ENCODE measurements around the gene ANKRD28. TPM values are rescaled to one million over a fixed set of nuclear protein-coding genes. Genes with fewer than 3 reads are reported as not detected.
"Not testable (repeated sequence)": the region's sequence is repeated elsewhere in the genome, so short reads cannot be mapped to it uniquely, and the experiment has no call there.

Gene ANKRD28
- total and polyA plus RNA-seq, 7 experiments from 2014 or later = 8.7 to 70.4 (median 28.5) TPM

- DNase-seq; H3K4me3 ChIP-seq (ENCODE audit: low read length); ATAC-seq; H3K27me3 ChIP-seq (ENCODE audit: control insufficient read depth in 2 of 2, insufficient read depth in 2 of 2, low read length in 2 of 2); POLR2A ChIA-PET; H3K4me1 ChIP-seq (ENCODE audit: control insufficient read depth in 2 of 2, insufficient read depth in 2 of 2, low read length in 2 of 2); H3K27ac ChIP-seq (ENCODE audit: low read depth, low read length); CTCF ChIA-PET; H3K36me3 ChIP-seq (ENCODE audit: control insufficient read depth in 2 of 3, insufficient read depth in 3 of 3, low read length in 3 of 3); H3K27me3 Mint-ChIP-seq; H3K9me3 ChIP-seq (ENCODE audit: control insufficient read depth in 2 of 3, low read length in 3 of 3): not testable (repeated sequence)
- intact Hi-C loops (cut with micrococcal nuclease) = loop anchor here in 1 of 2 donors (1.0 to 5.0 kb wide), 3 partner anchors 52 to 99 kb away; no protein-coding TSS in a partner anchor
- Mint-ChIP-seq H3K36me3 (peaks cover 13 to 66% (median 59%) of the 10 kb centered on the region in 5 donors), H3K9me3 (peaks cover 3 to 35% (median 16%) of the 10 kb centered on the region in 11 donors), H3K27ac (peak overlapping the region in 2 of 9 donors; percentile 38 to 83), H3K4me1 (peaks cover 9 to 53% (median 41%) of the 10 kb centered on the region in 7 donors), H3K4me3 (peak overlapping the region in 2 of 10 donors; percentile 24 to 52)
These were observed 51.9 kb downstream of the ANKRD28 start for GRCh38 chr3:15745896-15746295.

- Mint-ChIP-seq H3K4me1 (peaks cover 9 to 54% (median 41%) of the 10 kb centered on the region in 7 donors), H3K4me3 (no peak overlapping the region), H3K36me3 (peaks cover 7 to 71% (median 65%) of the 10 kb centered on the region in 5 donors), H3K27me3 (no peaks in the 10 kb centered on the region), H3K9me3 (peaks cover 3 to 51% (median 28%) of the 10 kb centered on the region in 11 donors), H3K27ac (peak overlapping the region in 1 of 9 donors; percentile 80)
- Histone ChIP-seq H3K9me3 (ENCODE audit: control insufficient read depth in 2 of 3, low read length in 3 of 3) (no peaks in the 10 kb centered on the region), H3K36me3 (ENCODE audit: control insufficient read depth in 2 of 3, insufficient read depth in 3 of 3, low read length in 3 of 3) (no peaks in the 10 kb centered on the region), H3K27ac (ENCODE audit: low read depth, low read length) (no peak overlapping the region), H3K27me3 (ENCODE audit: control insufficient read depth in 2 of 2, insufficient read depth in 2 of 2, low read length in 2 of 2) (no peaks in the 10 kb centered on the region), H3K4me3 (ENCODE audit: low read length) (no peak overlapping the region), H3K4me1 (ENCODE audit: control insufficient read depth in 2 of 2, insufficient read depth in 2 of 2, low read length in 2 of 2) (peaks cover 0 to 9% of the 10 kb centered on the region in 2 donors)
- ATAC-seq (no peak), DNase-seq (no peak)
- ChIA-PET CTCF (no interaction called here), POLR2A (no interaction called here)
- intact Hi-C loops (cut with micrococcal nuclease) = no loop called here
These were observed 53.6 kb downstream of the ANKRD28 start for GRCh38 chr3:15744176-15744575.

DNA sequence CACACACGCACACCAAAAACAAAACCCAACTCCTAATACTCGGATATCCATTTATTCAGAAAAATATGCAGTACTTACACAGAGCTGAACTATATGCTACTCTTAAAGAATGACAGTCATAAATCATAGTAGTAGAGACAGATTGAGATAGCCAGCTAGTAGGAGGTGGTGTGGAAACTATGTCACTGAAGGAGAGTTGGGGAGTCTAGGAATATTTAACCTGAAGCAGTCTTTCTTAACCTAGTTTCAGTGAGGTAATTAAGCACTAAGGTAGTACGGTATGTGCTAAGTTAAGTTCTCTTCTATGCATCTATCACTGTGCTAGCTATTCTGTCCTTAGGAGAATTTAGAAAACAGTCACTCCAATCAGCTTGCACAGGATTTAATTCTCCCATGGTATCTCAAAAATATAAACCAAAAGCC lies 54.2 kb downstream of the ANKRD28 start:
- Histone ChIP-seq H3K4me3 (ENCODE audit: low read length) (no peak overlapping the region), H3K4me1 (ENCODE audit: control insufficient read depth in 2 of 2, insufficient read depth in 2 of 2, low read length in 2 of 2) (peaks cover 0 to 9% of the 10 kb centered on the region in 2 donors), H3K27ac (ENCODE audit: low read depth, low read length) (no peak overlapping the region), H3K36me3 (ENCODE audit: control insufficient read depth in 2 of 3, insufficient read depth in 3 of 3, low read length in 3 of 3) (no peaks in the 10 kb centered on the region), H3K27me3 (ENCODE audit: control insufficient read depth in 2 of 2, insufficient read depth in 2 of 2, low read length in 2 of 2) (no peaks in the 10 kb centered on the region), H3K9me3 (ENCODE audit: control insufficient read depth in 2 of 3, low read length in 3 of 3) (peaks cover 0 to 3% (median 0%) of the 10 kb centered on the region in 3 experiments)
- ATAC-seq (no peak), DNase-seq (no peak)
- H3K9me3 Mint-ChIP-seq = peaks cover 7 to 56% (median 28%) of the 10 kb centered on the region in 11 donors
- H3K4me3 Mint-ChIP-seq = no peak overlapping the region
- intact Hi-C loops (cut with micrococcal nuclease) = no loop called here
- H3K4me1 Mint-ChIP-seq = peaks cover 9 to 54% (median 39%) of the 10 kb centered on the region in 7 donors
- peak overlapping the region in 4 of 9 donors; percentile 3 to 88 (median 19) for H3K27ac Mint-ChIP-seq
- H3K36me3 Mint-ChIP-seq = peaks cover 7 to 74% (median 68%) of the 10 kb centered on the region in 5 donors
- H3K27me3 Mint-ChIP-seq = no peaks in the 10 kb centered on the region
- CTCF ChIA-PET = no interaction called here
- POLR2A ChIA-PET = no interaction called here

DNA sequence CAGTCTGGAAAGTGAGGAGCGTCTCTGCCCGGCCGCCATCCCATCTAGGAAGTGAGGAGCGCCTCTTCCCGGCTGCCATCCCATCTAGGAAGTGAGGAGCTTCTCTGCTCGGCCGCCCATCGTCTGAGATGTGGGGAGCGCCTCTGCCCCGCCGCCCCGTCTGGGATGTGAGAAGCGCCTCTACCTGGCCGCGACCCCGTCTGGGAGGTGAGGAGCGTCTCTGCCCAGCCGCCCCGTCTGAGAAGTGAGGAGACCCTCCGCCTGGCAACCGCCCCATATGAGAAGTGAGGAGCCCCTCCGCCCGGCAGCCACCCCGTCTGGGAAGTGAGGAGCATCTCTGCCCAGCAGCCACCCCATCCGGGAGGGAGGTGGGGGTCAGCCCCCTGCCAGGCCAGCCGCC lies 55.5 kb downstream of the ANKRD28 start:
- H3K9me3 ChIP-seq (ENCODE audit: control insufficient read depth in 2 of 3, low read length in 3 of 3); POLR2A ChIA-PET; intact Hi-C loops (cut with micrococcal nuclease); H3K36me3 ChIP-seq (ENCODE audit: control insufficient read depth in 2 of 3, insufficient read depth in 3 of 3, low read length in 3 of 3); H3K27ac Mint-ChIP-seq; H3K27ac ChIP-seq (ENCODE audit: low read depth, low read length); ATAC-seq; CTCF ChIA-PET; DNase-seq; H3K27me3 Mint-ChIP-seq; H3K4me3 ChIP-seq (ENCODE audit: low read length); H3K27me3 ChIP-seq (ENCODE audit: control insufficient read depth in 2 of 2, insufficient read depth in 2 of 2, low read length in 2 of 2); H3K4me3 Mint-ChIP-seq; H3K4me1 ChIP-seq (ENCODE audit: control insufficient read depth in 2 of 2, insufficient read depth in 2 of 2, low read length in 2 of 2): not testable (repeated sequence)
- H3K9me3 Mint-ChIP-seq = peaks cover 8 to 70% (median 29%) of the 10 kb centered on the region in 11 donors
- H3K4me1 Mint-ChIP-seq = peaks cover 7 to 41% (median 25%) of the 10 kb centered on the region in 7 donors
- peaks cover 15 to 74% (median 69%) of the 10 kb centered on the region in 5 donors for H3K36me3 Mint-ChIP-seq

DNA sequence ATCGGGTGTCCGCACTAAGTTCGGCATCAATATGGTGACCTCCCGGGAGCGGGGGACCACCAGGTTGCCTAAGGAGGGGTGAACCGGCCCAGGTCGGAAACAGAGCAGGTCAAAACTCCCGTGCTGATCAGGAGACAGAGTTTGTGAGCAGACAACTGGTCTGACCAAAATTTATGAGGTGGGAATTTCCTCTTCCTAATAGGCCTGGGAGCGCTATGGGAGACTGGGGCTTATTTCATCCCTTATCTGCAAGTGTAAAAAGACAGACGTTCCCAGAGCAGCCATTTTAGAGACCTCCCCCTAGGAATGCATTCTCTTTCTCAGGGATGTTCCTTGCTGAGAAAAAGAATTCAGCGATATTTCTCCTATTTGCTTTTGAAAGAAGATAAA lies 59.2 kb downstream of the ANKRD28 start:
- peaks cover 0 to 11% (median 0%) of the 10 kb centered on the region in 3 experiments for H3K36me3 ChIP-seq (ENCODE audit: control insufficient read depth in 2 of 3, insufficient read depth in 3 of 3, low read length in 3 of 3)
- H3K27ac ChIP-seq (ENCODE audit: low read depth, low read length); H3K9me3 ChIP-seq (ENCODE audit: control insufficient read depth in 2 of 3, low read length in 3 of 3); H3K27me3 ChIP-seq (ENCODE audit: control insufficient read depth in 2 of 2, insufficient read depth in 2 of 2, low read length in 2 of 2); H3K4me1 ChIP-seq (ENCODE audit: control insufficient read depth in 2 of 2, insufficient read depth in 2 of 2, low read length in 2 of 2); H3K27me3 Mint-ChIP-seq; ATAC-seq; H3K27ac Mint-ChIP-seq; DNase-seq; H3K4me3 ChIP-seq (ENCODE audit: low read length); POLR2A ChIA-PET; CTCF ChIA-PET; intact Hi-C loops (cut with micrococcal nuclease); H3K4me1 Mint-ChIP-seq; H3K4me3 Mint-ChIP-seq: not testable (repeated sequence)
- Mint-ChIP-seq H3K9me3 (peaks cover 4 to 51% (median 26%) of the 10 kb centered on the region in 11 donors), H3K36me3 (peaks cover 8 to 69% (median 66%) of the 10 kb centered on the region in 5 donors)

DNA sequence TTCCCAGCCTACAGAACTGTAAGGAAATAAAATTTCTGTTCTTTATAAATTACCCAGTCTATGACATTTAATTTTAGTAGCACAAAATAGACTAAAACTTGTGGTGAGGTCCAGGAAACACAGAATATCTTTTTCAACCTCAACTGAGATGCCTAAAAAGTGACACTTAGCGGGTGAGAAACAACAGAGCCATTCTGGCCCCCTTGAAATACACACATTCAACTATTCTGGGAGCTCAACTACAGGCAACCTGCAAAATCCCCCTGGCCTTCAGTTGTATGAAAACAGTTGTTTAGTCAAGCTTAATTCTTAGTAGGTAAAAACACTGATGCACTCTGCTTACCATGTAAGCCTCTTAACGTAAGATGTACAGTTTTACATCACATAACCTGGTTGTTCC lies 66.8 kb downstream of the ANKRD28 start:
- peaks cover 16 to 72% (median 48%) of the 10 kb centered on the region in 5 donors for H3K36me3 Mint-ChIP-seq
- H3K27me3 ChIP-seq (ENCODE audit: control insufficient read depth in 2 of 2, insufficient read depth in 2 of 2, low read length in 2 of 2) = no peaks in the 10 kb centered on the region
- no peaks in the 10 kb centered on the region for H3K27me3 Mint-ChIP-seq
- peaks cover 0 to 29% (median 5%) of the 10 kb centered on the region in 7 donors for H3K4me1 Mint-ChIP-seq
- H3K27ac ChIP-seq (ENCODE audit: low read depth, low read length) = no peak overlapping the region
- no peak overlapping the region for H3K4me3 ChIP-seq (ENCODE audit: low read length)
- no peaks in the 10 kb centered on the region for H3K9me3 ChIP-seq (ENCODE audit: control insufficient read depth in 2 of 3, low read length in 3 of 3)
- intact Hi-C loops (cut with micrococcal nuclease) = no loop called here
- no peak overlapping the region for H3K27ac Mint-ChIP-seq
- POLR2A ChIA-PET = no interaction called here
- H3K4me3 Mint-ChIP-seq = peak overlapping the region in 1 of 10 donors; percentile 5
- no peak for DNase-seq
- peaks cover 0 to 7% (median 0%) of the 10 kb centered on the region in 3 experiments for H3K36me3 ChIP-seq (ENCODE audit: control insufficient read depth in 2 of 3, insufficient read depth in 3 of 3, low read length in 3 of 3)
- ATAC-seq = peak; percentile 34
- CTCF ChIA-PET = no interaction called here
- no peaks in the 10 kb centered on the region for H3K4me1 ChIP-seq (ENCODE audit: control insufficient read depth in 2 of 2, insufficient read depth in 2 of 2, low read length in 2 of 2)
- no peaks in the 10 kb centered on the region for H3K9me3 Mint-ChIP-seq

- H3K9me3 ChIP-seq (ENCODE audit: control insufficient read depth in 2 of 3, low read length in 3 of 3) = no peaks in the 10 kb centered on the region
- DNase-seq = no peak
- H3K4me1 ChIP-seq (ENCODE audit: control insufficient read depth in 2 of 2, insufficient read depth in 2 of 2, low read length in 2 of 2) = no peaks in the 10 kb centered on the region
- no peak for ATAC-seq
- Mint-ChIP-seq H3K4me1 (peaks cover 0 to 35% (median 5%) of the 10 kb centered on the region in 7 donors), H3K9me3 (no peaks in the 10 kb centered on the region), H3K27ac (no peak overlapping the region), H3K36me3 (peaks cover 16 to 74% (median 48%) of the 10 kb centered on the region in 5 donors), H3K4me3 (no peak overlapping the region), H3K27me3 (no peaks in the 10 kb centered on the region)
- ChIA-PET CTCF (no interaction called here), POLR2A (no interaction called here)
- no peak overlapping the region for H3K4me3 ChIP-seq (ENCODE audit: low read length)
- H3K36me3 ChIP-seq (ENCODE audit: control insufficient read depth in 2 of 3, insufficient read depth in 3 of 3, low read length in 3 of 3) = peaks cover 0 to 3% (median 0%) of the 10 kb centered on the region in 3 experiments
- no peaks in the 10 kb centered on the region for H3K27me3 ChIP-seq (ENCODE audit: control insufficient read depth in 2 of 2, insufficient read depth in 2 of 2, low read length in 2 of 2)
- H3K27ac ChIP-seq (ENCODE audit: low read depth, low read length) = no peak overlapping the region
- intact Hi-C loops (cut with micrococcal nuclease) = no loop called here
These were observed 69.0 kb downstream of the ANKRD28 start for GRCh38 chr3:15728766-15729165.

Data from naive thymus-derived CD4-positive, alpha-beta T cell (primary cell).